HepG2 (cell line): ENCODE results near the gene YAP1. TPM values are rescaled to one million over a fixed set of nuclear protein-coding genes. Genes with fewer than 3 reads are reported as not detected.

ENCODE experiments used
- CBX1 ChIP-seq: IDR thresholded peaks from one replicate; pipeline ENCODE4 v1.6.1; 2016; ENCODE audit warnings: antibody characterized with exemption, low read depth
- FOSL2 ChIP-seq: sonication (generic); formaldehyde crosslinking; IDR thresholded peaks from 2 replicates; pipeline ENCODE4 v1.4.0; 2020; ENCODE audit warnings: missing genetic modification reagents
- FOXO1 ChIP-seq: sonication (generic); formaldehyde crosslinking; IDR thresholded peaks from 2 replicates; pipeline ENCODE4 v1.4.0; 2020; ENCODE audit warnings: missing genetic modification reagents
- POLR2G ChIP-seq: fragments of 200-400 bp; formaldehyde crosslinking; IDR thresholded peaks from 2 replicates; pipeline ENCODE4 v1.6.1; 2018; ENCODE audit warnings: mild to moderate bottlenecking, low read depth, low read length, moderate library complexity
- SPEN ChIP-seq: sonication (generic); formaldehyde crosslinking; IDR thresholded peaks from 2 replicates; pipeline ENCODE4 v1.5.1; 2020; ENCODE audit warnings: low read depth, mild to moderate bottlenecking, missing genetic modification reagents
- ZNF367 ChIP-seq: sonication (generic); formaldehyde crosslinking; IDR thresholded peaks from 2 replicates; pipeline ENCODE4 v1.4.0; 2020; ENCODE audit warnings: missing genetic modification reagents, borderline replicate concordance
- ZNF446 ChIP-seq: sonication (generic); formaldehyde crosslinking; IDR thresholded peaks from 2 replicates; pipeline ENCODE4 v1.5.0; 2020; ENCODE audit warnings: mild to moderate bottlenecking, missing genetic modification reagents
- ZNF460 ChIP-seq: sonication (generic); formaldehyde crosslinking; IDR thresholded peaks from 2 replicates; pipeline ENCODE4 v1.5.1; 2020; ENCODE audit warnings: missing genetic modification reagents, mild to moderate bottlenecking, borderline replicate concordance
- ZNF83 ChIP-seq: sonication (generic); formaldehyde crosslinking; IDR thresholded peaks from 2 replicates; pipeline ENCODE4 v1.4.0; 2020; ENCODE audit warnings: missing genetic modification reagents, mild to moderate bottlenecking, borderline replicate concordance
- ZNF879 ChIP-seq: sonication (generic); formaldehyde crosslinking; IDR thresholded peaks from 2 replicates; pipeline ENCODE4 v1.8.1; 2023; ENCODE audit warnings: missing genetic modification reagents
- polyA plus RNA-seq, 8 experiments: library from polyadenylated mRNA; depleted of rRNA in 3 of 8; stranded (reverse) in 7 of 8; unstranded in 1 of 8; fragments of >200 nt; fragmentation: Illumina TruSeq in 4 of 8; extraction: Trizol in 4 of 8; gene quantifications; 2 replicates each; pipeline versions ENCODE4 v1.2.1 to v1.2.3, GENCODE V29; 2011 to 2016; ENCODE audit warnings: low read depth in 4 of 8, missing spikeins in 1 of 8, mixed read lengths in 1 of 8; ENCODE audit not compliant: insufficient read depth in 1 of 8
- total RNA-seq, 5 experiments: library from RNA; depleted of rRNA; stranded (reverse); fragments of >200 nt; fragmentation: Illumina TruSeq; extraction: Trizol; gene quantifications; 2 replicates each; pipeline ENCODE4 v1.2.3, GENCODE V29; 2016; ENCODE audit warnings: low read depth in 1 of 5
- TF ChIP-seq, protein P1 (sequence below): sonication (generic); formaldehyde crosslinking; conservative IDR thresholded peaks from 2 replicates; pipeline ENCODE4 v1.8.0; 2022; ENCODE audit warnings: missing genetic modification reagents
- TF ChIP-seq, protein P2 (sequence below): IDR thresholded peaks from 2 replicates; pipeline ENCODE4 v1.6.1; 2018; ENCODE audit warnings: missing genetic modification reagents
- TF ChIP-seq, protein P3 (sequence below): sonication (generic); formaldehyde crosslinking; conservative IDR thresholded peaks from 2 replicates; pipeline ENCODE4 v1.4.0; 2020; ENCODE audit warnings: missing genetic modification reagents
- TF ChIP-seq, protein P4 (sequence below): sonication (generic); formaldehyde crosslinking; conservative IDR thresholded peaks from 2 replicates; pipeline ENCODE4 v1.4.0; 2020; ENCODE audit warnings: mild to moderate bottlenecking, missing genetic modification reagents, moderate library complexity
- TF ChIP-seq, protein P5 (sequence below): sonication (generic); formaldehyde crosslinking; IDR thresholded peaks from 2 replicates; pipeline ENCODE4 v1.5.0; 2020; ENCODE audit warnings: mild to moderate bottlenecking, missing genetic modification reagents, borderline replicate concordance
- TF ChIP-seq, protein P6 (sequence below): sonication (generic); formaldehyde crosslinking; IDR thresholded peaks from 2 replicates; pipeline ENCODE4 v1.5.0; 2020; ENCODE audit warnings: missing genetic modification reagents

Gene YAP1
- total and polyA plus RNA-seq, 2 of the 13 experiments (the other 11 are each of a cell fraction or from before 2014, with no cell fraction given), result 59.5 to 91.0 TPM

DNA sequence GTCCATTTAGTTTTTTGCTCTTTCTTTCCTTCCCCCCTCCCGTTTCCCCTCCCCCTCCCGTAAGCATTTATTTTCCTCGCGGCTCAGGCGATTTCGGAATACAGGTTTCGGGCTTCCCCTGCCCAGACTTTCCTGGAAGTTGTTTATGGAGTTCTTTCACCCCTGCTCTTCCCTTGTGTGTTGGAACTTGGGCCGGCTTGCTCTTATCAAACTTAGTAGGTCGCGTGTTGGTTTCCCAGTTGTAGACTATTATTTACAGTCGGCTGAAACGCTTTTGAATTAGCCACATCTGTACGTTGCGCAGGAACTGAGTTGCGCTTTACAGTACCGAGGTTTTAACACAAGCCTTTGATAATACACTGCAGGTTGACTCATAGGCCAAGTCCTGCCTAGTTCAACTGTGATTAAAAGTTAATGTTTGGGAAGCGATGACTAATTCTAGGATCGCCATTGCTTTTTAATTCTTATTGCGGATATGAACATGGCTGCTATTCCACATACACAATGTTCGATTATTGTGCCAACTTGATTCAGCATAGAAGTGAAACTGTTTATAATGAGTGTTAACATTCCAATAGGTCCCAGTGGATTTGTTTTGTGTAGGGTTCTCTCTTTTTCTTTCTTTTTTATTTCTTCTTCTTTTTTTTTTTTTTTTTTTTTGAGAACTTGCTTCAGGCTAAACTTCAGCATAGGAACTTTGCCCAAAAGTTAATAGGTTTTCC is 1.7 kb downstream of the YAP1 start (continued):
- no peak for TF ChIP-seq SPEN (CRISPR knock-in tag)
- TF ChIP-seq, protein P1, sequence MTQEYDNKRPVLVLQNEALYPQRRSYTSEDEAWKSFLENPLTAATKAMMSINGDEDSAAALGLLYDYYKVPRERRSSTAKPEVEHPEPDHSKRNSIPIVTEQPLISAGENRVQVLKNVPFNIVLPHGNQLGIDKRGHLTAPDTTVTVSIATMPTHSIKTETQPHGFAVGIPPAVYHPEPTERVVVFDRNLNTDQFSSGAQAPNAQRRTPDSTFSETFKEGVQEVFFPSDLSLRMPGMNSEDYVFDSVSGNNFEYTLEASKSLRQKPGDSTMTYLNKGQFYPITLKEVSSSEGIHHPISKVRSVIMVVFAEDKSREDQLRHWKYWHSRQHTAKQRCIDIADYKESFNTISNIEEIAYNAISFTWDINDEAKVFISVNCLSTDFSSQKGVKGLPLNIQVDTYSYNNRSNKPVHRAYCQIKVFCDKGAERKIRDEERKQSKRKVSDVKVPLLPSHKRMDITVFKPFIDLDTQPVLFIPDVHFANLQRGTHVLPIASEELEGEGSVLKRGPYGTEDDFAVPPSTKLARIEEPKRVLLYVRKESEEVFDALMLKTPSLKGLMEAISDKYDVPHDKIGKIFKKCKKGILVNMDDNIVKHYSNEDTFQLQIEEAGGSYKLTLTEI, result no peak
- no peak for TF ChIP-seq CBX1
- TF ChIP-seq FOXO1, result no peak; the same call in none of the 2 replicates
- TF ChIP-seq, protein P2, sequence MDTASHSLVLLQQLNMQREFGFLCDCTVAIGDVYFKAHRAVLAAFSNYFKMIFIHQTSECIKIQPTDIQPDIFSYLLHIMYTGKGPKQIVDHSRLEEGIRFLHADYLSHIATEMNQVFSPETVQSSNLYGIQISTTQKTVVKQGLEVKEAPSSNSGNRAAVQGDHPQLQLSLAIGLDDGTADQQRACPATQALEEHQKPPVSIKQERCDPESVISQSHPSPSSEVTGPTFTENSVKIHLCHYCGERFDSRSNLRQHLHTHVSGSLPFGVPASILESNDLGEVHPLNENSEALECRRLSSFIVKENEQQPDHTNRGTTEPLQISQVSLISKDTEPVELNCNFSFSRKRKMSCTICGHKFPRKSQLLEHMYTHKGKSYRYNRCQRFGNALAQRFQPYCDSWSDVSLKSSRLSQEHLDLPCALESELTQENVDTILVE, result peak; percentile 55; the same call in 1 of the 2 replicates
- no peak for TF ChIP-seq ZNF83 (CRISPR knock-in tag)
- TF ChIP-seq, protein P3, sequence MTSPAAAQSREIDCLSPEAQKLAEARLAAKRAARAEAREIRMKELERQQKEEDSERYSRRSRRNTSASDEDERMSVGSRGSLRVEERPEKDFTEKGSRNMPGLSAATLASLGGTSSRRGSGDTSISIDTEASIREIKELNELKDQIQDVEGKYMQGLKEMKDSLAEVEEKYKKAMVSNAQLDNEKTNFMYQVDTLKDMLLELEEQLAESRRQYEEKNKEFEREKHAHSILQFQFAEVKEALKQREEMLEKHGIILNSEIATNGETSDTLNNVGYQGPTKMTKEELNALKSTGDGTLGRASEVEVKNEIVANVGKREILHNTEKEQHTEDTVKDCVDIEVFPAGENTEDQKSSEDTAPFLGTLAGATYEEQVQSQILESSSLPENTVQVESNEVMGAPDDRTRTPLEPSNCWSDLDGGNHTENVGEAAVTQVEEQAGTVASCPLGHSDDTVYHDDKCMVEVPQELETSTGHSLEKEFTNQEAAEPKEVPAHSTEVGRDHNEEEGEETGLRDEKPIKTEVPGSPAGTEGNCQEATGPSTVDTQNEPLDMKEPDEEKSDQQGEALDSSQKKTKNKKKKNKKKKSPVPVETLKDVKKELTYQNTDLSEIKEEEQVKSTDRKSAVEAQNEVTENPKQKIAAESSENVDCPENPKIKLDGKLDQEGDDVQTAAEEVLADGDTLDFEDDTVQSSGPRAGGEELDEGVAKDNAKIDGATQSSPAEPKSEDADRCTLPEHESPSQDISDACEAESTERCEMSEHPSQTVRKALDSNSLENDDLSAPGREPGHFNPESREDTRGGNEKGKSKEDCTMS (CRISPR knock-in tag), result no peak
- no peak for TF ChIP-seq ZNF367 (CRISPR knock-in tag)
- TF ChIP-seq FOSL2 (CRISPR knock-in tag), result peak; percentile 95
- TF ChIP-seq ZNF446 (CRISPR knock-in tag), result no peak
- TF ChIP-seq POLR2G, result peak; percentile 72
- TF ChIP-seq ZNF879 (CRISPR knock-in tag), result no peak
- TF ChIP-seq, protein P4, sequence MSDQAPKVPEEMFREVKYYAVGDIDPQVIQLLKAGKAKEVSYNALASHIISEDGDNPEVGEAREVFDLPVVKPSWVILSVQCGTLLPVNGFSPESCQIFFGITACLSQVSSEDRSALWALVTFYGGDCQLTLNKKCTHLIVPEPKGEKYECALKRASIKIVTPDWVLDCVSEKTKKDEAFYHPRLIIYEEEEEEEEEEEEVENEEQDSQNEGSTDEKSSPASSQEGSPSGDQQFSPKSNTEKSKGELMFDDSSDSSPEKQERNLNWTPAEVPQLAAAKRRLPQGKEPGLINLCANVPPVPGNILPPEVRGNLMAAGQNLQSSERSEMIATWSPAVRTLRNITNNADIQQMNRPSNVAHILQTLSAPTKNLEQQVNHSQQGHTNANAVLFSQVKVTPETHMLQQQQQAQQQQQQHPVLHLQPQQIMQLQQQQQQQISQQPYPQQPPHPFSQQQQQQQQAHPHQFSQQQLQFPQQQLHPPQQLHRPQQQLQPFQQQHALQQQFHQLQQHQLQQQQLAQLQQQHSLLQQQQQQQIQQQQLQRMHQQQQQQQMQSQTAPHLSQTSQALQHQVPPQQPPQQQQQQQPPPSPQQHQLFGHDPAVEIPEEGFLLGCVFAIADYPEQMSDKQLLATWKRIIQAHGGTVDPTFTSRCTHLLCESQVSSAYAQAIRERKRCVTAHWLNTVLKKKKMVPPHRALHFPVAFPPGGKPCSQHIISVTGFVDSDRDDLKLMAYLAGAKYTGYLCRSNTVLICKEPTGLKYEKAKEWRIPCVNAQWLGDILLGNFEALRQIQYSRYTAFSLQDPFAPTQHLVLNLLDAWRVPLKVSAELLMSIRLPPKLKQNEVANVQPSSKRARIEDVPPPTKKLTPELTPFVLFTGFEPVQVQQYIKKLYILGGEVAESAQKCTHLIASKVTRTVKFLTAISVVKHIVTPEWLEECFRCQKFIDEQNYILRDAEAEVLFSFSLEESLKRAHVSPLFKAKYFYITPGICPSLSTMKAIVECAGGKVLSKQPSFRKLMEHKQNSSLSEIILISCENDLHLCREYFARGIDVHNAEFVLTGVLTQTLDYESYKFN, result peak; percentile 68
- TF ChIP-seq ZNF460 (CRISPR knock-in tag), result no peak
- TF ChIP-seq, protein P5, sequence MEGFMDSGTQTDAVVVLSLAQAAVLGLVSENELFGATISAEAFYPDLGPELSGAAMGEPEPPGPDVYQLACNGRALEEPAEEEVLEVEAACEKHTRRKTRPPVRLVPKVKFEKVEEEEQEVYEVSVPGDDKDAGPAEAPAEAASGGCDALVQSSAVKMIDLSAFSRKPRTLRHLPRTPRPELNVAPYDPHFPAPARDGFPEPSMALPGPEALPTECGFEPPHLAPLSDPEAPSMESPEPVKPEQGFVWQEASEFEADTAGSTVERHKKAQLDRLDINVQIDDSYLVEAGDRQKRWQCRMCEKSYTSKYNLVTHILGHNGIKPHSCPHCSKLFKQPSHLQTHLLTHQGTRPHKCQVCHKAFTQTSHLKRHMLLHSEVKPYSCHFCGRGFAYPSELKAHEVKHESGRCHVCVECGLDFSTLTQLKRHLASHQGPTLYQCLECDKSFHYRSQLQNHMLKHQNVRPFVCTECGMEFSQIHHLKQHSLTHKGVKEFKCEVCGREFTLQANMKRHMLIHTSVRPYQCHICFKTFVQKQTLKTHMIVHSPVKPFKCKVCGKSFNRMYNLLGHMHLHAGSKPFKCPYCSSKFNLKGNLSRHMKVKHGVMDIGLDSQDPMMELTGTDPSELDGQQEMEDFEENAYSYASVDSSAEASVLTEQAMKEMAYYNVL (CRISPR knock-in tag), result no peak
- TF ChIP-seq, protein P6, sequence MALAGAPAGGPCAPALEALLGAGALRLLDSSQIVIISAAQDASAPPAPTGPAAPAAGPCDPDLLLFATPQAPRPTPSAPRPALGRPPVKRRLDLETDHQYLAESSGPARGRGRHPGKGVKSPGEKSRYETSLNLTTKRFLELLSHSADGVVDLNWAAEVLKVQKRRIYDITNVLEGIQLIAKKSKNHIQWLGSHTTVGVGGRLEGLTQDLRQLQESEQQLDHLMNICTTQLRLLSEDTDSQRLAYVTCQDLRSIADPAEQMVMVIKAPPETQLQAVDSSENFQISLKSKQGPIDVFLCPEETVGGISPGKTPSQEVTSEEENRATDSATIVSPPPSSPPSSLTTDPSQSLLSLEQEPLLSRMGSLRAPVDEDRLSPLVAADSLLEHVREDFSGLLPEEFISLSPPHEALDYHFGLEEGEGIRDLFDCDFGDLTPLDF, result no peak
